Thoracic aorta (tissue), 2 donors: ENCODE results near the gene LCNL1. TPM values are rescaled to one million over a fixed set of nuclear protein-coding genes. Genes with fewer than 3 reads are reported as not detected.

Experiments used
- ATAC-seq: fragments of 150-250 bp; one replicate; pipeline ENCODE4 v1.8.0; 2017; ENCODE audit warnings: low read depth; ENCODE audit not compliant: insufficient number of reproducible peaks, low FRiP score
- DNase-seq: peaks from one replicate; pipeline ENCODE4 v3.0.0-alpha.2; 2020; ENCODE audit warnings: low spot score
- H3K27ac ChIP-seq, 2 donors: fragments of 200-600 bp; sonication (generic); 1 replicate in 1 of 2; 2 replicates in 1 of 2; pipeline ENCODE4 v1.5.1; 2016; ENCODE audit warnings: mild to moderate bottlenecking in 2 of 2, moderate library complexity in 2 of 2
- H3K27me3 ChIP-seq: fragments of 200-600 bp; sonication (generic); replicated peaks from 2 replicates; pipeline ENCODE4 v1.6.0; 2016; ENCODE audit warnings: mild to moderate bottlenecking; ENCODE audit not compliant: insufficient read depth
- H3K36me3 ChIP-seq: fragments of 200-600 bp; sonication (generic); one replicate; pipeline ENCODE4 v1.5.1; 2016
- H3K4me1 ChIP-seq, 2 donors: fragments of 200-600 bp; sonication (generic); 1 replicate in 1 of 2; 2 replicates in 1 of 2; pipeline versions ENCODE4 v1.5.1 to v1.6.0; 2016; ENCODE audit warnings: low read depth in 2 of 2, mild to moderate bottlenecking in 1 of 2; ENCODE audit not compliant: control insufficient read depth in 1 of 2
- H3K4me3 ChIP-seq: fragments of 200-600 bp; sonication (generic); 2 replicates; pipeline ENCODE4 v1.5.1; 2016; ENCODE audit warnings: mild to moderate bottlenecking
- H3K9me3 ChIP-seq: fragments of 200-600 bp; sonication (generic); 2 replicates; pipeline ENCODE4 v1.5.1; 2016
- total RNA-seq, 2 donors: library from RNA; depleted of rRNA; stranded (reverse); fragments of >200 nt; gene quantifications; one replicate each; pipeline versions ENCODE4 v1.1.0 to v1.2.3, GENCODE V29; 2016
- TF ChIP-seq, protein P1 (sequence below): fragments of 200-600 bp; sonication (generic); IDR thresholded peaks from one replicate; pipeline ENCODE4 v1.5.1; 2019; ENCODE audit warnings: antibody characterized with exemption

The LCNL1 gene
- total RNA-seq, 2 donors from 2014 or later: not detected

DNA sequence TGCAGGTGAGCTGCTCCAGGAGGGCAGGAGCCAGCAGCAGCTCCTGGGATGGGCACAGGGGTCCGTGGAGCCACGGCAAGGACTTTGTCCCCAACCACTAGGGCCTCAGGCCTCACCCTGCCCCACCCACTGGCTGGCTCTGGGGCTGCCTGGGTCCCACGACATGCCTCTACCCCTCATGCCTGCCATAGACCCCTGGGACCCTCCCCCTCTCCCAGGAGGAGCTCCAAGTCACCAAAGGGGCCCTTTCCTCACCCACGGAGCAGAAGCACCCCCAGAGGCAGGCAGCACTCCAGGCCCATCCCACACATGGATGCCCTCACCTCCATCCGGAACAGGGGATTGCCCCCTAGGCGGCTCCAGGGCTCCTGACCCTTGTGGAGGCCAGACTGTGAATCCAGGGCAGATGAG lies 38.8 kb downstream of the LCNL1 start:
- DNase-seq (no peak), ATAC-seq (no peak)
- no peaks in the 10 kb centered on the region for H3K27me3 ChIP-seq
- H3K27ac ChIP-seq: no peak overlapping the region
- H3K9me3 ChIP-seq: no peaks in the 10 kb centered on the region
- TF ChIP-seq, protein P1, sequence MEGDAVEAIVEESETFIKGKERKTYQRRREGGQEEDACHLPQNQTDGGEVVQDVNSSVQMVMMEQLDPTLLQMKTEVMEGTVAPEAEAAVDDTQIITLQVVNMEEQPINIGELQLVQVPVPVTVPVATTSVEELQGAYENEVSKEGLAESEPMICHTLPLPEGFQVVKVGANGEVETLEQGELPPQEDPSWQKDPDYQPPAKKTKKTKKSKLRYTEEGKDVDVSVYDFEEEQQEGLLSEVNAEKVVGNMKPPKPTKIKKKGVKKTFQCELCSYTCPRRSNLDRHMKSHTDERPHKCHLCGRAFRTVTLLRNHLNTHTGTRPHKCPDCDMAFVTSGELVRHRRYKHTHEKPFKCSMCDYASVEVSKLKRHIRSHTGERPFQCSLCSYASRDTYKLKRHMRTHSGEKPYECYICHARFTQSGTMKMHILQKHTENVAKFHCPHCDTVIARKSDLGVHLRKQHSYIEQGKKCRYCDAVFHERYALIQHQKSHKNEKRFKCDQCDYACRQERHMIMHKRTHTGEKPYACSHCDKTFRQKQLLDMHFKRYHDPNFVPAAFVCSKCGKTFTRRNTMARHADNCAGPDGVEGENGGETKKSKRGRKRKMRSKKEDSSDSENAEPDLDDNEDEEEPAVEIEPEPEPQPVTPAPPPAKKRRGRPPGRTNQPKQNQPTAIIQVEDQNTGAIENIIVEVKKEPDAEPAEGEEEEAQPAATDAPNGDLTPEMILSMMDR: no peak
- H3K4me1 ChIP-seq: peaks cover 0 to 6% of the 10 kb centered on the region in 2 donors
- no peak overlapping the region for H3K4me3 ChIP-seq
- H3K36me3 ChIP-seq: peaks cover 12% of the 10 kb centered on the region

DNA sequence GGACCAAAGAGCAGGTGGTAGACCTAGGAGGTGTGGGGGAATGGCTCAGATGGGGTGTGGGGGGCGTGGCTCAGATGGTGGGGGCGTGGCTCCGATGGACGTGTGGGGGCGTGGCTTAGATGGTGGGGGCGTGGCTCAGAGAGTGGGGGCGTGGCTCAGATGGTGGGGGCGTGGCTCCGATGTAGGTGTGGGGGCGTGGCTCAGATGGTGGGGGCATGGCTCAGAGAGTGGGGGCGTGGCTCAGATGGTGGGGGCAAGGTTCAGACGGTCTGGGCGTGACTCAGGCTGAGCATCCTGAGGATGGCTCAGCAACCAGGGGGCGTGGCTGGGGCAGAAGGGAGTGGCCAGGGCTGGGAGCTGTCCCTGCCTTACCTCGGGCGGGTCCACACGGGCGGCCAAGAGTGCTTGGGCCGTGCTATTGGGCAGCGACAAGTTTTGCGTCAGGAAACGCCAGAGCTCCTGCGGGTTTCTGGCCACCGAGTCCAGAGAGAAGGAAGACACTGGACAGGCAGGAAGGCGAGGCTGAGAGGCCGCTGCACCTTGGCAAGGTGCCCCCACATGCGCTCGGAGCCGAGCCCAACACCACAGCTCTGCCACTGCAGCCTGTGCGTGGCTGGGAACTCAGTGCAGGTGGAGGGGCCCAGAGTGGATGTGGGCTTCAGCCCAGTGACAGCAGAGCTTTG lies 39.3 kb downstream of the LCNL1 start:
- H3K4me1 ChIP-seq: peaks cover 5 to 12% of the 10 kb centered on the region in 2 donors
- H3K27ac ChIP-seq: no peak overlapping the region
- DNase-seq (no peak), ATAC-seq (no peak)
- H3K9me3 ChIP-seq: no peaks in the 10 kb centered on the region
- peaks cover 10% of the 10 kb centered on the region for H3K36me3 ChIP-seq
- H3K4me3 ChIP-seq: no peak overlapping the region
- H3K27me3 ChIP-seq: no peaks in the 10 kb centered on the region
- TF ChIP-seq, protein P1: no peak

DNA sequence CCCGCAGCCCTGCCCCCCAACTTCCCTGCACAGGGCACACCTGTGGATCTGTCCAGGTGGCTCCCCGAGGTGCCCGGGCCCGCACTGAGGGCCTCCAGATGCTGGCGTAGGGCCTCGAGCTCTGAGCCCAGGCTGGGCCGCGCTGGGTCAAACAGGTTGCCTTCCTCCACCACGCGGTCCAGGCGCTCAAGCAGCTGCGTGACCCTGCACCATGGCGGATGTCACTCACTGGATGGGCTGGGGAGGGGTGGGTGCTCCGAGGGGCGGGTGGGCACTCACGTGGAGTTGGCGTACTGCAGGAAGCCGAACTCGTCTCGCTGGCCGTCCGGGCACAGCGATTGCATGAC lies 39.8 kb downstream of the LCNL1 start:
- no peaks in the 10 kb centered on the region for H3K9me3 ChIP-seq
- no peak for DNase-seq
- H3K27ac ChIP-seq: no peak overlapping the region
- no peak overlapping the region for H3K4me3 ChIP-seq
- H3K27me3 ChIP-seq: no peaks in the 10 kb centered on the region
- H3K4me1 ChIP-seq: peaks cover 8 to 17% of the 10 kb centered on the region in 2 donors
- TF ChIP-seq, protein P1: no peak
- ATAC-seq: no peak
- peaks cover 5% of the 10 kb centered on the region for H3K36me3 ChIP-seq

DNA sequence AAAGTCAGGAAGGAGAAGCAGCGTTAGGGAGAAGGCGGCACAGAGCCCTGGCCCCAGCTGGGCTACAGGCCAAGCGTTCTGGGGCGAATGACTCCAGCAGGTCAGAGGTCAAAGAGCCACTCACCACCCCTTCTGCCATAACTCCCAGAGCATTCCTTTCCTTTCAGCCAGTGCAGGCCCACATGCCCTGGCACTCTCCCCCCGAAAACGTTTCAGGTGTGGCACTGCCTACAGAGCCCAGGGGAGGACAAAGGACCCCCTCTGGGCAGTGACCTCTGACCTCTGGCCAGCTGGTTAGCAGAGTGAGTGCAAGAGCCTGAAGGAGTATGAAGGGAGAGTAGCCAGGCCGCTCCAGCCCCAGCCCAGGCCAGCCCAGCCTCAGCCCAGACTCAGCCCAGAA lies 40.4 kb downstream of the LCNL1 start:
- Histone ChIP-seq H3K4me1 (peaks cover 8 to 17% of the 10 kb centered on the region in 2 donors), H3K4me3 (no peak overlapping the region)
- ATAC-seq: no peak

DNA sequence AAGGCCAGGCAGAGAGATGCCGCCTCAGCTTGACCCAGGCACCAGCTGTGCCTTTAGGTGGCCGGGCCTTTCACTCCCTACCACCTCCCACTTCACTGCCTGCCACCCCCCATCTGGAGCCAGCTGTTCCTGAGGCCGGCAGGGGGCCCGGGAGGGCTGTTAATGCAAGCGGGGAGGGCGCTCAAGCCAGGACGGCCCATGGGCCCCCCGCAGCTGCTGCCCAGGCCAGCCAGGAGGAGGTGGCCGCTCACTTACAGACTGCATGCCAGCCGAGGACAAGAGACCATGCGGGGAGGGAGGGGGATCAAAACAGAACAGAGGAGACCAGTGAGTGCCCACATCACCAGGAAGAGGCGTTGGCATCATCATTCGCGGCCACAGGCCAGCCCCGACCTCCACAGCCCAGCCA lies 40.8 kb downstream of the LCNL1 start:
- no peak overlapping the region for H3K4me3 ChIP-seq
- TF ChIP-seq, protein P1: no peak
- DNase-seq (no peak), ATAC-seq (no peak)
- H3K9me3 ChIP-seq: no peaks in the 10 kb centered on the region
- no peaks in the 10 kb centered on the region for H3K27me3 ChIP-seq
- H3K27ac ChIP-seq: no peak overlapping the region
- peaks cover 10 to 20% of the 10 kb centered on the region in 2 donors for H3K4me1 ChIP-seq
- H3K36me3 ChIP-seq: no peaks in the 10 kb centered on the region

More for the DNA sequence above, 40.4 kb downstream of the LCNL1 start:
- no peaks in the 10 kb centered on the region for H3K27me3 ChIP-seq
- H3K9me3 ChIP-seq: no peaks in the 10 kb centered on the region
- TF ChIP-seq, protein P1: no peak
- H3K27ac ChIP-seq: no peak overlapping the region
- DNase-seq: no peak
- no peaks in the 10 kb centered on the region for H3K36me3 ChIP-seq
